SKM-1 treated with dmso at 0.1 percent for 144 hours (cell line): ENCODE data around the gene FAM240B.

Source experiments
- DNase-seq: peaks from one replicate; lab custom pipeline; 2025; ENCODE audit not compliant: unreplicated experiment; lab: John Stamatoyannopoulos, UW

The FAM240B gene

GRCh38 chr9:38705917-38706316 is 14.0 kb downstream of the FAM240B start:
- DNase-seq: no peak

GRCh38 chr9:38700695-38701094 is 19.2 kb downstream of the FAM240B start:
- no peak for DNase-seq

GRCh38 chr9:38699337-38699736 is 20.6 kb downstream of the FAM240B start:
- no peak for DNase-seq

DNA sequence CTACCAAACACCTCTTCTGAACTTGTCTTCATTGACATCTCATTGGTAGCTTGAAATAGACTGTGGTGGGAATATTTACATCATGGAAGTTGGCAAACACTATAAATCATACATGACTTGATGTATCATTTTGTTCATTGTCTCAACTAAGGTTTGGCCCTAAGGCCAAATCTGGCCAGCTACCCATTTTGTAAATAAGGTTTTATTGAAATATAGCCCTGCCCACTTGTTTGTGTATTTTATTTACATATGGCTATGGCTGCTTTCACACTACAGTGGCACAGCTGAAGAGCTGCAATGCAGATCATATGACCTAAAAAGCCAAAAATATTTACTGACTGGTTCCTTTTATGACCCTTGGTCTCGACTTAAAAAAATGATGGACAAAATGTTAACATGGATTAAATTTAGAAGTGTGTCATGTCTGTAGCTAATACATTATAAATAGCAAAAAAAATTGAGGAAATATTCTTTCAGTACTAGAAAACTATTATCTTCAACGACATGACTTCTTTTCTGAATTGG is 22.1 kb downstream of the FAM240B start:
- no peak for DNase-seq

GRCh38 chr9:38696999-38697398 is 22.9 kb downstream of the FAM240B start:
- no peak for DNase-seq

DNA sequence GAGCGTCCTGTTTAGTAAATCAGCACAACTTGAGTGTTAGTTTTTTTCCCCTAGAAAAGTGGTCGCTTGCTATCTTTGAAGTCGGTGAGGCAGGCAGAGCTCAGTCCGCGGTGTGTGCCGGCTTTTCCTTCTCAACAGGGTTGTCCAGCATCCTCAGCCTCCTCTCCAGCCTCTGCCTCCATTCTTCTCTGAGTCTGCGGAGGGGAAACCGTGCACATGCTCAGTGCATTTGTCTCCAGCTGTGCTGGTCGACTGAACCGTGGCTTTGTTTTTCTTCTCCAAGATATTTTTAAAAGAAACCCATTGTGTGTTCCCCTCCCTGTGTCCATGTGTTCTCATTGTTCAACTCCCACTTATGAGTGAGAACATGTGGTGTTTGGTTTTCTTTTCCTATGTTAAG is 25.3 kb downstream of the FAM240B start:
- DNase-seq: no peak

- DNase-seq: no peak
Measured at GRCh38 chr9:38692707-38693106, 27.2 kb downstream of the FAM240B start.

- no peak for DNase-seq
Measured at GRCh38 chr9:38690574-38690973, 29.4 kb downstream of the FAM240B start.

DNA sequence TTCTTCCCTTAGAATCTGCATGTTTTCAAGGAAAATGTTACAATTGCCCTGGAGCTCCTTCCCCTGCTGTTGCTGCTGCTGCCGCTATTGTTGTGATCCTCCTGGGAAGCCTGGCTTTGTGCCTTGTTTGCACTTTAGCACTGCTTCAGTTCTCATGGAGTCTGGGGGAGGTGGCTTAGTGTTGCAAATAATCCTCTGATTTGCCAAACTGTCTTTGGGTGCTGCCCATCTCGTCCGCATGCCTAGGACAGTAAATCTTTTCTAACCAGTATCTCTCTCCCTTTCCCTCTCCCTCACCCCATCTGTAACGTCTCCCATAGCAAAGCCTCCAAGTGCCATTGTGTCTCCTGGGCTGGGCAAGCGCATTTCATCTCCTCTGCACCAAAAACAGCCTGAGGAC is 30.3 kb downstream of the FAM240B start:
- DNase-seq: no peak

GRCh38 chr9:38687992-38688391 is 31.9 kb downstream of the FAM240B start:
- no peak for DNase-seq

DNA sequence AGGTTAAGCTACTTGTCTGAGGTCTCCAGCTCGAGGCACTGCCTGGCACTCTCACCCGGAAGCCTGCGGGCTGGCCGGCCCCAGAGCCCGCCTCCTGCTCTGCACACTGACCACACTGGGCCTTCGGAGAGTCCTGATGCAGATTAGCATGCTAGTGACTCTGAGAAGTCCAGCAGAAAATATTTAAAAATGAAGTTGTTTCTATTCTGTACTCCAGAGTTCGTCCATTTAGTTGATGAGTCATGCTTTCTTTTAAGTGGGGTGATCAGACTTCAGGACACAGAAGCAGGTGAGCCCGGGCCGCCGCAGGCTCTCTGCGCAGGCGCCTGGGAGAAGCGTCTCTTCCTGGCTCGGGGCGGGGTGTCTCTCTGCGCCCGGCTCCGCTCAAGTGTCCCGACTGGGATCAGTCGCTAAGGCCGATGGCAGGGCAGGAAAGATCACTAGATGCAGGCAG is 32.5 kb downstream of the FAM240B start:
- no peak for DNase-seq

- DNase-seq: no peak
Measured at GRCh38 chr9:38686933-38687332, 33.0 kb downstream of the FAM240B start.

DNA sequence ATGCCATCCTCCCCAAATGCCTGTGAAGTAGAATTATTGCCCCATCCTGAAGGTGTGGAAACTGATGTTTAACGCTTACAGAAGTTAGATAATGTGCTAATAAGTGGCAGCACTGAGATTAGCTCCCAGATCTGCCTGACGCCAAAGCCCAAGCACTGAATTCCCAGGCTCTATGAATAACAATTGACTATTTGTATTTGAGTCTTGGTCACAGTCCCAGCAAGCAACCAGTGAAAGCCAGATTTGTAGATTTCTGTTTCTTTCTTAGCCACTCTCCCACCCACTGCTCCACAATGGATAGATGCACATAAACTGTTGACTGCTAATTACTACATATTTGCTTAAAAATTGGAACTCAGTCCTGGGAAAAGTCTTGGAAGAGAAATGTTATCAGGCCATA is 34.4 kb downstream of the FAM240B start:
- no peak for DNase-seq

- DNase-seq: no peak
Measured at GRCh38 chr9:38683336-38683735, 36.6 kb downstream of the FAM240B start.

GRCh38 chr9:38682713-38683112 is 37.2 kb downstream of the FAM240B start:
- no peak for DNase-seq

- DNase-seq: no peak
Measured at GRCh38 chr9:38681747-38682227, 38.1 kb downstream of the FAM240B start.

DNA sequence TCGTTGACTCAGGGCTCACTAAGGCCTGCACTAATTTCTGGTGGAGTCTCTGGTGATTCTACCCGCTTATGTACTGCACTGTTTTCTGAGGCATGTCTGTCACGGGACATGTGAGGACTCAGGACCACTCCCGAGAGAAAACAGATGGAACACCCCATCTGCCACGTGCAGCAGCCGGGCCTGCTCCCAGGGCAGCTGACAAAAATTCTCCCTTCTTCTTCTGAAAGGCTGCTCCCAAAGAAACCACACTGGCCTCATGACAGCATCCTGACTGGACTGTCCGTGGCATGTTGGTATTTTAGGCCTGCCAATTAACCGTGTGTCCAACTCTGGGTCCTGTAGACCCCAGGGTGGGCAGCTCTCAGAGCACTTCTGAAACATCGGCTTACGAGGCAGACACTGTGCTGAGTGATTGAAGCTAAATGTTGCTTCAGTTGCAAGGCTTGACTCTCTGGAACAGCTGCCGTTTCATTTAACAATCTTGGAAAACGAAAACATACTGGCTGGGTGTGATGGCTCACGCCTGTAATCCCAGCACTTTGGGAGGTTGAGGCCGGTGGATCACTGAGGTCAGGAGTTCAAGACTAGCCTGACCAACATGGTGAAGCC is 39.0 kb downstream of the FAM240B start:
- no peak for DNase-seq

DNA sequence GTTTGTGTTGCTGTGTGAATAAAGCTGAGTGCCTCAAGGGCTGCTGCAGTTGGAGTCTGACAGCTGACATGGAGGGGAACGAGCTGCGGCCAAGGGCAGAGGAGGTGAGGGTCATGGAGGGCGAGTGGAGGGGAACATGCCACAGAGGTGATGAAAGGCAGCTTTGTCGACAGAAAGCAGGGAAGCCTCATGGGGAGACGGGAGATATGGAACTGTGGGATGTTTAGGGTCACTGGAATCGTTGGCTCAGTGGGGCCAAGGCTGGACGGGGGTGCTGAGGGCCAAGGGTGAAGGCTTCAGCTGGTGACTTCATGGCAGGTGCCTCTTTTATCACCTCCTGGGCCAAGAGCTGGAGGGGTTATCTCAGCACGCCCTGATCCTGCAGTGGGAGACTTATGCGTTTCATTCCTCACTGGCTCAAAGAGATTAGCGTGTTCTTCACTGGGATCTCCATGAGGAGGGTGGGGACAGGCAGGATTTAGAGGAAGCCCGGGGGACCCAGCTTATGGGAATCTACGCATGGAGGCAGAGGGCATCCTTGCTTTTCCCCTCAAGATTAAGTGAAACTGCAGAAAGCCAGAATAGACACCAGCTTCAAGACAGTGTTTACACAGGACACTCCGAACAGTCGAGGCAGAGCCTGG is 42.2 kb downstream of the FAM240B start:
- no peak for DNase-seq

- no peak for DNase-seq
Measured at GRCh38 chr9:38675831-38676230, 44.1 kb downstream of the FAM240B start.

- DNase-seq: no peak
Measured at GRCh38 chr9:38675211-38675610, 44.7 kb downstream of the FAM240B start.

GRCh38 chr9:38673399-38674193 is 46.3 kb downstream of the FAM240B start:
- DNase-seq: no peak

- no peak for DNase-seq
Measured at GRCh38 chr9:38671748-38672147, 48.2 kb downstream of the FAM240B start.
